ENCODE measurements around the gene CEACAM16.
A peak's percentile ranks its signal among the peaks of the same experiment; 100 is the strongest.

The CEACAM16 gene

GRCh38 chr19:44746946-44747738 lies 48.2 kb downstream of the CEACAM16 start:
- peak overlapping the region; percentile 49 for H3K4me3 ChIP-seq (ENCODE audit: low read depth, low read length)
- no peak for TF ChIP-seq CTCF (IDR thresholded peaks at IDR 0.05; ENCODE audit: control insufficient read depth, extremely low read depth, insufficient read depth)
- no peak for DNase-seq (ENCODE audit: low read depth)

GRCh38 chr19:44747739-44748425 lies 48.9 kb downstream of the CEACAM16 start:
- no peak for DNase-seq (ENCODE audit: low read depth)
- H3K4me3 ChIP-seq (ENCODE audit: low read depth, low read length), result peak overlapping the region; percentile 49
- no peak for TF ChIP-seq CTCF (IDR thresholded peaks at IDR 0.05; ENCODE audit: control insufficient read depth, extremely low read depth, insufficient read depth)

- TF ChIP-seq CTCF (IDR thresholded peaks at IDR 0.05; ENCODE audit: control insufficient read depth, extremely low read depth, insufficient read depth), result no peak
- no peak for DNase-seq (ENCODE audit: low read depth)
- H3K4me3 ChIP-seq (ENCODE audit: low read depth, low read length), result peak within 1 kb of the TSS; percentile 59
These were observed 49.7 kb downstream of the CEACAM16 start, which contains the start of gene BCL3 for GRCh38 chr19:44748426-44749254. BCL3 (plus strand) TSS chr19:44748708; CDS start chr19:44748791, 83 bp downstream.

- no peak for DNase-seq (ENCODE audit: low read depth)
- H3K4me3 ChIP-seq (ENCODE audit: low read depth, low read length), result peak overlapping the region; percentile 59
- no peak for TF ChIP-seq CTCF (IDR thresholded peaks at IDR 0.05; ENCODE audit: control insufficient read depth, extremely low read depth, insufficient read depth)
These were observed 50.3 kb downstream of the CEACAM16 start for GRCh38 chr19:44749292-44749691.

- no peak for DNase-seq (ENCODE audit: low read depth)
- H3K4me3 ChIP-seq (ENCODE audit: low read depth, low read length), result no peak overlapping the region
- no peak for TF ChIP-seq CTCF (IDR thresholded peaks at IDR 0.05; ENCODE audit: control insufficient read depth, extremely low read depth, insufficient read depth)
These were observed 51.0 kb downstream of the CEACAM16 start for GRCh38 chr19:44749994-44750393.

- DNase-seq (ENCODE audit: low read depth), result no peak
- H3K4me3 ChIP-seq (ENCODE audit: low read depth, low read length), result no peak overlapping the region
- no peak for TF ChIP-seq CTCF (IDR thresholded peaks at IDR 0.05; ENCODE audit: control insufficient read depth, extremely low read depth, insufficient read depth)
These were observed 53.3 kb downstream of the CEACAM16 start for GRCh38 chr19:44752123-44752815.
